GM12892 (cell line): ENCODE data around the gene GLT6D1.

ENCODE experiments used
- DNase-seq: peaks from one replicate; pipeline ENCODE4 v3.0.0; 2011; ENCODE audit not compliant: insufficient read length
- FAIRE-seq: peaks from 2 replicates; lab custom pipeline; 2011; peaks lifted over from hg19 to GRCh38; lab: Jason Lieb, UNC
- POLR2A ChIP-seq: IDR thresholded peaks from 2 replicates; pipeline ENCODE4 v1.6.1; 2011; ENCODE audit warnings: low read depth, low read length, control low read depth
- POLR2AphosphoS5 ChIP-seq: IDR thresholded peaks from 2 replicates; pipeline ENCODE4 v1.6.1; 2011; ENCODE audit warnings: low read depth, low read length, control low read depth
- TAF1 ChIP-seq: IDR thresholded peaks from 2 replicates; pipeline ENCODE4 v1.6.1; 2011; ENCODE audit warnings: low read depth, mild to moderate bottlenecking, control low read depth, low read length, borderline replicate concordance

GLT6D1 gene

GRCh38 chr9:135616619-135617537, 22.5 kb downstream of the GLT6D1 start:
- DNase-seq (no peak), FAIRE-seq (no peak)
- TF ChIP-seq TAF1 (no peak), POLR2A (no peak)

- no peak for FAIRE-seq
- TF ChIP-seq POLR2A: no peak
- no peak for TF ChIP-seq POLR2AphosphoS5
- no peak for TF ChIP-seq TAF1
- DNase-seq: no peak
Observed at GRCh38 chr9:135615666-135616618, 23.4 kb downstream of the GLT6D1 start.

- no peak for DNase-seq
- no peak for FAIRE-seq
- no peak for TF ChIP-seq POLR2AphosphoS5
- no peak for TF ChIP-seq POLR2A
- no peak for TF ChIP-seq TAF1
Observed at GRCh38 chr9:135614821-135615665, 24.3 kb downstream of the GLT6D1 start.

GRCh38 chr9:135613946-135614805, 25.2 kb downstream of the GLT6D1 start:
- DNase-seq: no peak
- TF ChIP-seq POLR2AphosphoS5 (no peak), POLR2A (no peak), TAF1 (no peak)
- no peak for FAIRE-seq

- DNase-seq (no peak), FAIRE-seq (no peak)
Observed at GRCh38 chr9:135612981-135613910, 26.1 kb downstream of the GLT6D1 start.

GRCh38 chr9:135612437-135612836, 26.9 kb downstream of the GLT6D1 start:
- no peak for FAIRE-seq
- TF ChIP-seq POLR2A (no peak), POLR2AphosphoS5 (no peak), TAF1 (no peak)

More at GRCh38 chr9:135612981-135613910, 26.1 kb downstream of the GLT6D1 start:
- TF ChIP-seq POLR2AphosphoS5 (no peak), POLR2A (no peak), TAF1 (no peak)

GRCh38 chr9:135611875-135612209, 27.5 kb downstream of the GLT6D1 start:
- no peak for FAIRE-seq
- DNase-seq: no peak
- TF ChIP-seq POLR2AphosphoS5 (no peak), POLR2A (no peak), TAF1 (no peak)

More at GRCh38 chr9:135612437-135612836, 26.9 kb downstream of the GLT6D1 start:
- DNase-seq: no peak

- DNase-seq: no peak
- no peak for TF ChIP-seq POLR2AphosphoS5
- no peak for TF ChIP-seq TAF1
- no peak for FAIRE-seq
Observed at GRCh38 chr9:135611142-135611874, 28.0 kb downstream of the GLT6D1 start.
